ENCODE results near the gene NFIX. TPM values are rescaled to one million over a fixed set of nuclear protein-coding genes. Genes with fewer than 3 reads are reported as not detected.

NFIX gene
- total and polyA plus RNA-seq, 9 of the 15 experiments (the other 6 are each of a cell fraction or from before 2014, with no cell fraction given) = 0.28 to 26.8 (median 5.4) TPM

DNA sequence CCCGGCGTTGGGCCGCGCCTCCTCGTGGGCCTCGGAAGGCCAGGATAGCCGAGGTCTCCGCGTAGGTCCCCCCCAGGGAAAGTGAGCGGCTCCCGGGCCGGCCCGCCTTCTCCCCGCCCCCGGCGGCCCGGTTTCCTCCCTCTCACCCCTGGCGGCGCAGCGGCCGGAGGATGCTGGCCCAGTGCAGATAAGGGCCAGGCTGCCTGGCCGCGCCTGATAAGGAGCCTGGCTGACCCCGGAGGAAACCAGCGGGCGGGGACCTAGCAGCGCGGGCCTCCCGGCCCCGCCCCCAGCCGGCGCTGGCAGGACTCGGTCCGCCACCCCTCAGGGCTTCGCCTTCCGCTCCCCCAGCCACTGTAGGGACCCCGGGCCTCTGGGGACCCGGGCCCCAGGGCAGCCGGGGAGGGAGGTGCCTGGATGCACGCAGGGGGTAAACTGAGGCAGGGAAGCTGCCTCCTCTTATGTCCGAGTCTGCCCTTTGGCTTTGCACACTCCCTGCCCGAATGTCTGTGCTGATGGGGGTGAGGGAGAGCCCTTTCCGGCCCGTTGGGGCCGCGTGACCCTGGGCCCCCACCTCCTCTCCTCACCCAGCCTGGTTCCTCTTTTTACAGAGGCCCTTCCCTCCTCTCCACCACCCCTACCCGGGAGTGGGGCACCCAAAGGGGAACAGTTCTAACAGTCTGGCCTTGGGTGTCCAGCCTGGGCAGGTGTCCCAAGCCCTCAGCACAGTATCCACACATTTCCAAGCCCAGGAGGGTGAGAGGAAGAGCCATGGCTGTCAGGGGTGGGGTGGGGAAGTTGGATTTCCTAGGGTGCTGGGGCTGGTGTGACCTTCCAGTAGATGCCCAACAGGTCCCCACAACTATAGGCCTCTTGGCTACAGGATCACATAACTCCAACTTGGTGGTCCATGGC lies 107.6 kb downstream of the NFIX start, which contains the start of gene LYL1 (continued):
- TF ChIP-seq MYNN (IDR thresholded peaks at IDR 0.05) = peak; percentile 81; the same call in 1 of the 2 replicates
- no peak for TF ChIP-seq MYNN (CRISPR knock-in tag; IDR thresholded peaks at IDR 0.05)
- TF ChIP-seq CHD4 (IDR thresholded peaks at IDR 0.05; ENCODE audit: insufficient read depth, insufficient replicate concordance, low read depth, low read length, poor library complexity, severe bottlenecking) = no peak
- TF ChIP-seq CCNT2 (IDR thresholded peaks at IDR 0.05; ENCODE audit: borderline replicate concordance, extremely low read depth, insufficient read length, low read depth, low read length) = peak; percentile 100
- TF ChIP-seq, protein P1, sequence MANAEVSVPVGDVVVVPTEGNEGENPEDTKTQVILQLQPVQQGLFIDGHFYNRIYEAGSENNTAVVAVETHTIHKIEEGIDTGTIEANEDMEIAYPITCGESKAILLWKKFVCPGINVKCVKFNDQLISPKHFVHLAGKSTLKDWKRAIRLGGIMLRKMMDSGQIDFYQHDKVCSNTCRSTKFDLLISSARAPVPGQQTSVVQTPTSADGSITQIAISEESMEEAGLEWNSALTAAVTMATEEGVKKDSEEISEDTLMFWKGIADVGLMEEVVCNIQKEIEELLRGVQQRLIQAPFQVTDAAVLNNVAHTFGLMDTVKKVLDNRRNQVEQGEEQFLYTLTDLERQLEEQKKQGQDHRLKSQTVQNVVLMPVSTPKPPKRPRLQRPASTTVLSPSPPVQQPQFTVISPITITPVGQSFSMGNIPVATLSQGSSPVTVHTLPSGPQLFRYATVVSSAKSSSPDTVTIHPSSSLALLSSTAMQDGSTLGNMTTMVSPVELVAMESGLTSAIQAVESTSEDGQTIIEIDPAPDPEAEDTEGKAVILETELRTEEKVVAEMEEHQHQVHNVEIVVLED (CRISPR knock-in tag; IDR thresholded peaks at IDR 0.05) = peak; percentile 49; the same call in 1 of the 2 replicates
- TF ChIP-seq, protein P2, sequence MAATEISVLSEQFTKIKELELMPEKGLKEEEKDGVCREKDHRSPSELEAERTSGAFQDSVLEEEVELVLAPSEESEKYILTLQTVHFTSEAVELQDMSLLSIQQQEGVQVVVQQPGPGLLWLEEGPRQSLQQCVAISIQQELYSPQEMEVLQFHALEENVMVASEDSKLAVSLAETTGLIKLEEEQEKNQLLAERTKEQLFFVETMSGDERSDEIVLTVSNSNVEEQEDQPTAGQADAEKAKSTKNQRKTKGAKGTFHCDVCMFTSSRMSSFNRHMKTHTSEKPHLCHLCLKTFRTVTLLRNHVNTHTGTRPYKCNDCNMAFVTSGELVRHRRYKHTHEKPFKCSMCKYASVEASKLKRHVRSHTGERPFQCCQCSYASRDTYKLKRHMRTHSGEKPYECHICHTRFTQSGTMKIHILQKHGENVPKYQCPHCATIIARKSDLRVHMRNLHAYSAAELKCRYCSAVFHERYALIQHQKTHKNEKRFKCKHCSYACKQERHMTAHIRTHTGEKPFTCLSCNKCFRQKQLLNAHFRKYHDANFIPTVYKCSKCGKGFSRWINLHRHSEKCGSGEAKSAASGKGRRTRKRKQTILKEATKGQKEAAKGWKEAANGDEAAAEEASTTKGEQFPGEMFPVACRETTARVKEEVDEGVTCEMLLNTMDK (IDR thresholded peaks at IDR 0.05; ENCODE audit: borderline replicate concordance, insufficient read depth, low read depth, low read length, poor library complexity, severe bottlenecking) = peak; percentile 15
- no peak for TF ChIP-seq CEBPG (CRISPR knock-in tag; IDR thresholded peaks at IDR 0.05)
- TF ChIP-seq CEBPG (tag; conservative IDR thresholded peaks at IDR 0.05 in 1 of 2, IDR thresholded peaks at IDR 0.05 in 1 of 2) = no peak
- 0 out of 2 replicates have a peak, but pooled peaks have one; percentile 14 for TF ChIP-seq CBX5 (IDR thresholded peaks at IDR 0.05; ENCODE audit: borderline replicate concordance, low read depth)
- TF ChIP-seq PCBP2 (IDR thresholded peaks at IDR 0.05; ENCODE audit: low read depth, low read length, poor library complexity, severe bottlenecking) = no peak
- peak; percentile 96 for TF ChIP-seq SMARCE1 (IDR thresholded peaks at IDR 0.05)
- TF ChIP-seq ZNF124 (CRISPR knock-in tag; IDR thresholded peaks at IDR 0.05) = no peak
- TF ChIP-seq, protein P3, sequence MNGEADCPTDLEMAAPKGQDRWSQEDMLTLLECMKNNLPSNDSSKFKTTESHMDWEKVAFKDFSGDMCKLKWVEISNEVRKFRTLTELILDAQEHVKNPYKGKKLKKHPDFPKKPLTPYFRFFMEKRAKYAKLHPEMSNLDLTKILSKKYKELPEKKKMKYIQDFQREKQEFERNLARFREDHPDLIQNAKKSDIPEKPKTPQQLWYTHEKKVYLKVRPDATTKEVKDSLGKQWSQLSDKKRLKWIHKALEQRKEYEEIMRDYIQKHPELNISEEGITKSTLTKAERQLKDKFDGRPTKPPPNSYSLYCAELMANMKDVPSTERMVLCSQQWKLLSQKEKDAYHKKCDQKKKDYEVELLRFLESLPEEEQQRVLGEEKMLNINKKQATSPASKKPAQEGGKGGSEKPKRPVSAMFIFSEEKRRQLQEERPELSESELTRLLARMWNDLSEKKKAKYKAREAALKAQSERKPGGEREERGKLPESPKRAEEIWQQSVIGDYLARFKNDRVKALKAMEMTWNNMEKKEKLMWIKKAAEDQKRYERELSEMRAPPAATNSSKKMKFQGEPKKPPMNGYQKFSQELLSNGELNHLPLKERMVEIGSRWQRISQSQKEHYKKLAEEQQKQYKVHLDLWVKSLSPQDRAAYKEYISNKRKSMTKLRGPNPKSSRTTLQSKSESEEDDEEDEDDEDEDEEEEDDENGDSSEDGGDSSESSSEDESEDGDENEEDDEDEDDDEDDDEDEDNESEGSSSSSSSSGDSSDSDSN (IDR thresholded peaks at IDR 0.05; ENCODE audit: borderline replicate concordance in 1 of 2, low read depth in 2 of 2, low read length in 2 of 2) = peak; percentile 87 to 98; a peak in 3 of 4 replicates
- TF ChIP-seq, protein P4, sequence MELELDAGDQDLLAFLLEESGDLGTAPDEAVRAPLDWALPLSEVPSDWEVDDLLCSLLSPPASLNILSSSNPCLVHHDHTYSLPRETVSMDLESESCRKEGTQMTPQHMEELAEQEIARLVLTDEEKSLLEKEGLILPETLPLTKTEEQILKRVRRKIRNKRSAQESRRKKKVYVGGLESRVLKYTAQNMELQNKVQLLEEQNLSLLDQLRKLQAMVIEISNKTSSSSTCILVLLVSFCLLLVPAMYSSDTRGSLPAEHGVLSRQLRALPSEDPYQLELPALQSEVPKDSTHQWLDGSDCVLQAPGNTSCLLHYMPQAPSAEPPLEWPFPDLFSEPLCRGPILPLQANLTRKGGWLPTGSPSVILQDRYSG (tag; conservative IDR thresholded peaks at IDR 0.05; ENCODE audit: low read depth) = peak; percentile 83
- TF ChIP-seq, protein P5, sequence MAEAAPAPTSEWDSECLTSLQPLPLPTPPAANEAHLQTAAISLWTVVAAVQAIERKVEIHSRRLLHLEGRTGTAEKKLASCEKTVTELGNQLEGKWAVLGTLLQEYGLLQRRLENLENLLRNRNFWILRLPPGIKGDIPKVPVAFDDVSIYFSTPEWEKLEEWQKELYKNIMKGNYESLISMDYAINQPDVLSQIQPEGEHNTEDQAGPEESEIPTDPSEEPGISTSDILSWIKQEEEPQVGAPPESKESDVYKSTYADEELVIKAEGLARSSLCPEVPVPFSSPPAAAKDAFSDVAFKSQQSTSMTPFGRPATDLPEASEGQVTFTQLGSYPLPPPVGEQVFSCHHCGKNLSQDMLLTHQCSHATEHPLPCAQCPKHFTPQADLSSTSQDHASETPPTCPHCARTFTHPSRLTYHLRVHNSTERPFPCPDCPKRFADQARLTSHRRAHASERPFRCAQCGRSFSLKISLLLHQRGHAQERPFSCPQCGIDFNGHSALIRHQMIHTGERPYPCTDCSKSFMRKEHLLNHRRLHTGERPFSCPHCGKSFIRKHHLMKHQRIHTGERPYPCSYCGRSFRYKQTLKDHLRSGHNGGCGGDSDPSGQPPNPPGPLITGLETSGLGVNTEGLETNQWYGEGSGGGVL (CRISPR knock-in tag; IDR thresholded peaks at IDR 0.05) = no peak
- TF ChIP-seq GATA2 (CRISPR knock-in tag; IDR thresholded peaks at IDR 0.05) = peak; percentile 99
